8988T (cell line): ENCODE measurements around the gene SHROOM3.
"Not testable (repeated sequence)": the region's sequence is repeated elsewhere in the genome, so short reads cannot be mapped to it uniquely, and the experiment has no call there.

Experiments
- DNase-seq: peaks from one replicate; pipeline ENCODE4 v3.0.0; 2011

The SHROOM3 gene

GRCh38 chr4:76434901-76435527 is at the start of gene SHROOM3:
SHROOM3 (plus strand) TSS chr4:76435229; CDS start chr4:76436053, 824 bp downstream.
- DNase-seq, result no peak

- no peak for DNase-seq
Measured at GRCh38 chr4:76385974-76386373, 49.1 kb upstream of the SHROOM3 start.

- DNase-seq, result no peak
Measured at GRCh38 chr4:76386566-76387305, 48.3 kb upstream of the SHROOM3 start.

- no peak for DNase-seq
Measured at GRCh38 chr4:76388160-76388908, 46.7 kb upstream of the SHROOM3 start.

GRCh38 chr4:76401654-76402053 is 33.4 kb upstream of the SHROOM3 start:
- no peak for DNase-seq

GRCh38 chr4:76406081-76406480 is 28.9 kb upstream of the SHROOM3 start:
- DNase-seq, result no peak

GRCh38 chr4:76407440-76408119 is 27.4 kb upstream of the SHROOM3 start:
- DNase-seq, result no peak

GRCh38 chr4:76410636-76411035 is 24.4 kb upstream of the SHROOM3 start:
- DNase-seq, result no peak

GRCh38 chr4:76420188-76420761 is 14.8 kb upstream of the SHROOM3 start:
- no peak for DNase-seq

- no peak for DNase-seq
Measured at GRCh38 chr4:76420762-76421581, 14.1 kb upstream of the SHROOM3 start, which contains the start of gene CCDC158. CCDC158 (minus strand) TSS chr4:76421141; CDS start chr4:76403207, 17,934 bp downstream.

GRCh38 chr4:76423159-76423558 is 11.9 kb upstream of the SHROOM3 start:
- not testable (repeated sequence) for DNase-seq

GRCh38 chr4:76426272-76426671 is 8.8 kb upstream of the SHROOM3 start:
- DNase-seq, result no peak

GRCh38 chr4:76429636-76430035 is 5.4 kb upstream of the SHROOM3 start:
- DNase-seq, result no peak

GRCh38 chr4:76430519-76431388 is 4.3 kb upstream of the SHROOM3 start:
- no peak for DNase-seq

- DNase-seq, result no peak
Measured at GRCh38 chr4:76435528-76436319, 695 bp downstream of the SHROOM3 start.

- DNase-seq, result no peak
Measured at GRCh38 chr4:76439491-76439890, 4.5 kb downstream of the SHROOM3 start.

- DNase-seq, result no peak
Measured at GRCh38 chr4:76441881-76442280, 6.9 kb downstream of the SHROOM3 start.

GRCh38 chr4:76442807-76443206 is 7.8 kb downstream of the SHROOM3 start:
- no peak for DNase-seq

GRCh38 chr4:76443376-76443775 is 8.3 kb downstream of the SHROOM3 start:
- DNase-seq, result no peak

GRCh38 chr4:76445911-76446310 is 10.9 kb downstream of the SHROOM3 start:
- DNase-seq, result no peak
